ENCODE measurements around the gene WFDC1.

Gene WFDC1

GRCh38 chr16:84319146-84319760 lies 24.6 kb downstream of the WFDC1 start:
- Histone ChIP-seq H3K9ac (ENCODE audit: insufficient read length, low read depth) (no peak overlapping the region), H3K4me3 (ENCODE audit: insufficient read length, low read depth) (no peak overlapping the region), H3K27me3 (ENCODE audit: insufficient read depth, insufficient read length) (no peaks in the 10 kb centered on the region), H3K36me3 (ENCODE audit: insufficient read depth, insufficient read length, low read length) (no peaks in the 10 kb centered on the region), H3K9me3 (ENCODE audit: insufficient read depth, low read length) (peaks cover 11% of the 10 kb centered on the region; the same call in 1 of the 2 replicates), H3K4me1 (ENCODE audit: insufficient read depth, insufficient read length) (no peaks in the 10 kb centered on the region)
- no peak for TF ChIP-seq YY1 (IDR thresholded peaks at IDR 0.05; ENCODE audit: insufficient read depth, insufficient read length)
- TF ChIP-seq SUZ12 (IDR thresholded peaks at IDR 0.05; ENCODE audit: extremely low read depth, insufficient read depth, insufficient read length) = no peak
- TF ChIP-seq ZNF274 (IDR thresholded peaks at IDR 0.05; ENCODE audit: low read depth, low read length) = no peak
- no peak for DNase-seq (ENCODE audit: low read depth, low spot score)

GRCh38 chr16:84320511-84320910 lies 25.8 kb downstream of the WFDC1 start:
- DNase-seq (ENCODE audit: low read depth, low spot score) = no peak
- no peak overlapping the region for H3K4me3 ChIP-seq (ENCODE audit: insufficient read length, low read depth)
- H3K27me3 ChIP-seq (ENCODE audit: insufficient read depth, insufficient read length) = no peaks in the 10 kb centered on the region
- no peak for TF ChIP-seq YY1 (IDR thresholded peaks at IDR 0.05; ENCODE audit: insufficient read depth, insufficient read length)
- no peak for TF ChIP-seq ZNF274 (IDR thresholded peaks at IDR 0.05; ENCODE audit: low read depth, low read length)
- TF ChIP-seq SUZ12 (IDR thresholded peaks at IDR 0.05; ENCODE audit: extremely low read depth, insufficient read depth, insufficient read length) = no peak
- peaks cover 11% of the 10 kb centered on the region; the same call in 1 of the 2 replicates for H3K9me3 ChIP-seq (ENCODE audit: insufficient read depth, low read length)
- no peaks in the 10 kb centered on the region for H3K4me1 ChIP-seq (ENCODE audit: insufficient read depth, insufficient read length)
- no peaks in the 10 kb centered on the region for H3K36me3 ChIP-seq (ENCODE audit: insufficient read depth, insufficient read length, low read length)
- H3K9ac ChIP-seq (ENCODE audit: insufficient read length, low read depth) = no peak overlapping the region

GRCh38 chr16:84321932-84322331 lies 27.3 kb downstream of the WFDC1 start:
- Histone ChIP-seq H3K9ac (ENCODE audit: insufficient read length, low read depth) (no peak overlapping the region), H3K36me3 (ENCODE audit: insufficient read depth, insufficient read length, low read length) (no peaks in the 10 kb centered on the region), H3K9me3 (ENCODE audit: insufficient read depth, low read length) (peaks cover 11% of the 10 kb centered on the region; the same call in 1 of the 2 replicates), H3K4me1 (ENCODE audit: insufficient read depth, insufficient read length) (no peaks in the 10 kb centered on the region), H3K27me3 (ENCODE audit: insufficient read depth, insufficient read length) (no peaks in the 10 kb centered on the region), H3K4me3 (ENCODE audit: insufficient read length, low read depth) (no peak overlapping the region)
- no peak for DNase-seq (ENCODE audit: low read depth, low spot score)
- TF ChIP-seq YY1 (IDR thresholded peaks at IDR 0.05; ENCODE audit: insufficient read depth, insufficient read length) (no peak), SUZ12 (IDR thresholded peaks at IDR 0.05; ENCODE audit: extremely low read depth, insufficient read depth, insufficient read length) (no peak)

- H3K9ac ChIP-seq (ENCODE audit: insufficient read length, low read depth) = no peak overlapping the region
- peaks cover 6% of the 10 kb centered on the region; the same call in 1 of the 2 replicates for H3K9me3 ChIP-seq (ENCODE audit: insufficient read depth, low read length)
- no peaks in the 10 kb centered on the region for H3K36me3 ChIP-seq (ENCODE audit: insufficient read depth, insufficient read length, low read length)
- H3K4me3 ChIP-seq (ENCODE audit: insufficient read length, low read depth) = no peak overlapping the region
- TF ChIP-seq YY1 (IDR thresholded peaks at IDR 0.05; ENCODE audit: insufficient read depth, insufficient read length) (no peak), ZNF274 (IDR thresholded peaks at IDR 0.05; ENCODE audit: low read depth, low read length) (no peak), SUZ12 (IDR thresholded peaks at IDR 0.05; ENCODE audit: extremely low read depth, insufficient read depth, insufficient read length) (no peak)
- no peak for DNase-seq (ENCODE audit: low read depth, low spot score)
- no peaks in the 10 kb centered on the region for H3K27me3 ChIP-seq (ENCODE audit: insufficient read depth, insufficient read length)
- no peaks in the 10 kb centered on the region for H3K4me1 ChIP-seq (ENCODE audit: insufficient read depth, insufficient read length)
Measured at GRCh38 chr16:84322749-84323148, 28.1 kb downstream of the WFDC1 start.

GRCh38 chr16:84323606-84324005 lies 28.9 kb downstream of the WFDC1 start:
- Histone ChIP-seq H3K9me3 (ENCODE audit: insufficient read depth, low read length) (no peaks in the 10 kb centered on the region), H3K9ac (ENCODE audit: insufficient read length, low read depth) (no peak overlapping the region), H3K4me3 (ENCODE audit: insufficient read length, low read depth) (no peak overlapping the region), H3K36me3 (ENCODE audit: insufficient read depth, insufficient read length, low read length) (no peaks in the 10 kb centered on the region), H3K4me1 (ENCODE audit: insufficient read depth, insufficient read length) (no peaks in the 10 kb centered on the region), H3K27me3 (ENCODE audit: insufficient read depth, insufficient read length) (no peaks in the 10 kb centered on the region)
- no peak for TF ChIP-seq SUZ12 (IDR thresholded peaks at IDR 0.05; ENCODE audit: extremely low read depth, insufficient read depth, insufficient read length)
- TF ChIP-seq YY1 (IDR thresholded peaks at IDR 0.05; ENCODE audit: insufficient read depth, insufficient read length) = no peak
- no peak for TF ChIP-seq ZNF274 (IDR thresholded peaks at IDR 0.05; ENCODE audit: low read depth, low read length)
- no peak for DNase-seq (ENCODE audit: low read depth, low spot score)

GRCh38 chr16:84324434-84325262 lies 30.0 kb downstream of the WFDC1 start:
- TF ChIP-seq YY1 (IDR thresholded peaks at IDR 0.05; ENCODE audit: insufficient read depth, insufficient read length) (no peak), ZNF274 (IDR thresholded peaks at IDR 0.05; ENCODE audit: low read depth, low read length) (no peak), SUZ12 (IDR thresholded peaks at IDR 0.05; ENCODE audit: extremely low read depth, insufficient read depth, insufficient read length) (no peak)
- DNase-seq (ENCODE audit: low read depth, low spot score) = no peak

GRCh38 chr16:84326545-84326944 lies 31.9 kb downstream of the WFDC1 start:
- H3K4me1 ChIP-seq (ENCODE audit: insufficient read depth, insufficient read length) = peaks cover 10% of the 10 kb centered on the region
- TF ChIP-seq ZNF274 (IDR thresholded peaks at IDR 0.05; ENCODE audit: low read depth, low read length) (no peak), YY1 (IDR thresholded peaks at IDR 0.05; ENCODE audit: insufficient read depth, insufficient read length) (no peak), SUZ12 (IDR thresholded peaks at IDR 0.05; ENCODE audit: extremely low read depth, insufficient read depth, insufficient read length) (no peak)
- H3K9me3 ChIP-seq (ENCODE audit: insufficient read depth, low read length) = no peaks in the 10 kb centered on the region
- DNase-seq (ENCODE audit: low read depth, low spot score) = no peak
- no peak overlapping the region for H3K9ac ChIP-seq (ENCODE audit: insufficient read length, low read depth)
- no peaks in the 10 kb centered on the region for H3K27me3 ChIP-seq (ENCODE audit: insufficient read depth, insufficient read length)
- H3K4me3 ChIP-seq (ENCODE audit: insufficient read length, low read depth) = no peak overlapping the region
- H3K36me3 ChIP-seq (ENCODE audit: insufficient read depth, insufficient read length, low read length) = no peaks in the 10 kb centered on the region

More at GRCh38 chr16:84324434-84325262, 30.0 kb downstream of the WFDC1 start:
- Histone ChIP-seq H3K36me3 (ENCODE audit: insufficient read depth, insufficient read length, low read length) (no peaks in the 10 kb centered on the region), H3K4me1 (ENCODE audit: insufficient read depth, insufficient read length) (no peaks in the 10 kb centered on the region), H3K9me3 (ENCODE audit: insufficient read depth, low read length) (no peaks in the 10 kb centered on the region), H3K9ac (ENCODE audit: insufficient read length, low read depth) (no peak overlapping the region), H3K27me3 (ENCODE audit: insufficient read depth, insufficient read length) (no peaks in the 10 kb centered on the region), H3K4me3 (ENCODE audit: insufficient read length, low read depth) (no peak overlapping the region)

All from NT2/D1 (cell line).